HEK293 (cell line): ENCODE data around the gene KRT12.

Source experiments
- CTCF ChIA-PET: fragments of 350-600 bp; formaldehyde crosslinking; extraction: SDS; loops from one replicate; lab custom pipeline; 2021; ENCODE audit warnings: antibody characterized with exemption; lab: Yijun Ruan, JAX
- POLR2A ChIA-PET: fragments of 300-600 bp; formaldehyde crosslinking; extraction: SDS; loops from one replicate; lab custom pipeline; 2020; ENCODE audit warnings: antibody characterized with exemption, inconsistent platforms; lab: Yijun Ruan, JAX
- H3K27ac ChIP-seq: fragments of 200-500 bp; sonication (Bioruptor generic); 2 replicates; pipeline ENCODE4 v1.5.1; 2014; ENCODE audit warnings: low read depth, low read length, control low read depth, inconsistent platforms; ENCODE audit errors: extremely low read depth
- H3K36me3 ChIP-seq, 2 experiments: fragments of 200-500 bp in 1 of 2; sonication (Bioruptor generic) in 1 of 2; 1 replicate in 1 of 2; 2 replicates in 1 of 2; pipeline ENCODE4 v1.5.1; 2014 to 2017; ENCODE audit warnings: inconsistent platforms in 2 of 2, low read length in 2 of 2; ENCODE audit not compliant: control insufficient read depth in 2 of 2, insufficient read depth in 1 of 2
- H3K4me1 ChIP-seq: fragments of 200-500 bp; sonication (Bioruptor generic); 2 replicates; pipeline ENCODE4 v1.5.1; 2014; ENCODE audit warnings: mild to moderate bottlenecking, low read length, inconsistent platforms; ENCODE audit not compliant: control insufficient read depth, insufficient read depth
- H3K4me3 ChIP-seq: 2 replicates; pipeline ENCODE4 v1.5.1; 2011; ENCODE audit warnings: low read depth, mild to moderate bottlenecking, control low read depth, low read length, moderate library complexity
- H3K9me3 ChIP-seq: fragments of 200-500 bp; sonication (Bioruptor generic); 2 replicates; pipeline ENCODE4 v1.5.1; 2014; ENCODE audit warnings: low read depth, low read length, inconsistent platforms; ENCODE audit not compliant: control insufficient read depth, insufficient read depth
- IKZF3 ChIP-seq: fragments of 450-650 bp; IDR thresholded peaks from 2 replicates; pipeline ENCODE4 v1.5.0; 2018; ENCODE audit warnings: missing biosample characterization, mild to moderate bottlenecking, missing genetic modification characterization, moderate library complexity
- PRDM2 ChIP-seq: fragments of 450-650 bp; formaldehyde crosslinking; IDR thresholded peaks from 2 replicates; pipeline ENCODE4 v1.5.1; 2016; ENCODE audit warnings: missing biosample characterization, missing genetic modification characterization, borderline replicate concordance
- ZBTB6 ChIP-seq: fragments of 450-650 bp; formaldehyde crosslinking; IDR thresholded peaks from 2 replicates; pipeline ENCODE4 v1.5.1; 2017; ENCODE audit warnings: missing biosample characterization, missing genetic modification characterization
- ZFP3 ChIP-seq: fragments of 450-650 bp; formaldehyde crosslinking; IDR thresholded peaks from 2 replicates; pipeline ENCODE4 v1.5.1; 2016; ENCODE audit warnings: low read depth, missing biosample characterization, missing genetic modification characterization
- ZFP41 ChIP-seq: fragments of 450-650 bp; formaldehyde crosslinking; IDR thresholded peaks from 2 replicates; pipeline ENCODE4 v1.5.1; 2016; ENCODE audit warnings: missing biosample characterization, missing genetic modification characterization, borderline replicate concordance
- ZFP69B ChIP-seq: fragments of 450-650 bp; formaldehyde crosslinking; IDR thresholded peaks from 2 replicates; pipeline ENCODE4 v1.5.1; 2016; ENCODE audit warnings: missing biosample characterization, missing genetic modification characterization
- ZNF133 ChIP-seq: fragments of 450-650 bp; formaldehyde crosslinking; IDR thresholded peaks from 2 replicates; pipeline ENCODE4 v1.5.1; 2016; ENCODE audit warnings: missing biosample characterization, missing genetic modification characterization
- ZNF202 ChIP-seq: fragments of 450-650 bp; formaldehyde crosslinking; IDR thresholded peaks from 2 replicates; pipeline ENCODE4 v1.5.1; 2016; ENCODE audit warnings: missing biosample characterization, missing genetic modification characterization, borderline replicate concordance
- ZNF274 ChIP-seq, 2 experiments: fragments of 200-500 bp in 1 of 2; fragments of 450-650 bp in 1 of 2; sonication (Bioruptor generic) in 1 of 2; formaldehyde crosslinking in 1 of 2; IDR thresholded peaks; 2 replicates each; pipeline versions ENCODE4 v1.5.1 to v1.6.1; 2014 to 2016; ENCODE audit warnings: borderline replicate concordance in 1 of 2, inconsistent platforms in 1 of 2, low read length in 1 of 2, missing biosample characterization in 1 of 2, missing genetic modification characterization in 1 of 2
- ZNF335 ChIP-seq: fragments of 450-650 bp; formaldehyde crosslinking; conservative IDR thresholded peaks from 2 replicates; pipeline ENCODE4 v1.5.1; 2016; ENCODE audit warnings: missing biosample characterization, missing genetic modification characterization
- ZNF350 ChIP-seq: fragments of 450-650 bp; formaldehyde crosslinking; IDR thresholded peaks from 2 replicates; pipeline ENCODE4 v1.5.0; 2017; ENCODE audit warnings: missing biosample characterization, mild to moderate bottlenecking, missing genetic modification characterization
- ZNF416 ChIP-seq: fragments of 450-650 bp; formaldehyde crosslinking; IDR thresholded peaks from 2 replicates; pipeline ENCODE4 v1.5.1; 2016; ENCODE audit warnings: missing biosample characterization, missing genetic modification characterization
- ZNF501 ChIP-seq: fragments of 450-650 bp; formaldehyde crosslinking; IDR thresholded peaks from 2 replicates; pipeline ENCODE4 v1.5.1; 2016; ENCODE audit warnings: missing biosample characterization, missing genetic modification characterization
- ZNF513 ChIP-seq: fragments of 450-650 bp; IDR thresholded peaks from 2 replicates; pipeline ENCODE4 v1.5.1; 2018; ENCODE audit warnings: missing biosample characterization, missing genetic modification characterization
- ZNF560 ChIP-seq: fragments of 450-650 bp; formaldehyde crosslinking; IDR thresholded peaks from 2 replicates; pipeline ENCODE4 v1.5.1; 2017; ENCODE audit warnings: missing biosample characterization, missing genetic modification characterization, borderline replicate concordance
- ZNF585B ChIP-seq: fragments of 450-650 bp; formaldehyde crosslinking; IDR thresholded peaks from 2 replicates; pipeline ENCODE4 v1.5.1; 2016; ENCODE audit warnings: missing biosample characterization, missing genetic modification characterization
- ZNF596 ChIP-seq: fragments of 450-650 bp; IDR thresholded peaks from 2 replicates; pipeline ENCODE4 v1.5.0; 2018; ENCODE audit warnings: missing biosample characterization, mild to moderate bottlenecking, missing genetic modification characterization, moderate library complexity
- ZNF623 ChIP-seq: fragments of 450-650 bp; formaldehyde crosslinking; IDR thresholded peaks from 2 replicates; pipeline ENCODE4 v1.5.1; 2016; ENCODE audit warnings: missing biosample characterization, missing genetic modification characterization
- ZNF645 ChIP-seq: fragments of 450-650 bp; formaldehyde crosslinking; IDR thresholded peaks from 2 replicates; pipeline ENCODE4; 2016; ENCODE audit warnings: missing biosample characterization, missing genetic modification characterization
- ZNF670 ChIP-seq: fragments of 450-650 bp; formaldehyde crosslinking; IDR thresholded peaks from 2 replicates; pipeline ENCODE4 v1.5.1; 2016; ENCODE audit warnings: missing biosample characterization, missing genetic modification characterization, low read depth
- ZNF830 ChIP-seq: fragments of 450-650 bp; IDR thresholded peaks from 2 replicates; pipeline ENCODE4 v1.5.0; 2018; ENCODE audit warnings: missing biosample characterization, missing genetic modification characterization, low read depth, mild to moderate bottlenecking, moderate library complexity
- ZXDB ChIP-seq: fragments of 450-650 bp; formaldehyde crosslinking; IDR thresholded peaks from 2 replicates; pipeline ENCODE4 v1.5.1; 2016; ENCODE audit warnings: missing biosample characterization, missing genetic modification characterization
- TF ChIP-seq, protein P1 (sequence below): IDR thresholded peaks from 2 replicates; pipeline ENCODE4 v1.6.1; 2011; ENCODE audit warnings: mild to moderate bottlenecking, low read depth, low read length, borderline replicate concordance

The KRT12 gene

DNA sequence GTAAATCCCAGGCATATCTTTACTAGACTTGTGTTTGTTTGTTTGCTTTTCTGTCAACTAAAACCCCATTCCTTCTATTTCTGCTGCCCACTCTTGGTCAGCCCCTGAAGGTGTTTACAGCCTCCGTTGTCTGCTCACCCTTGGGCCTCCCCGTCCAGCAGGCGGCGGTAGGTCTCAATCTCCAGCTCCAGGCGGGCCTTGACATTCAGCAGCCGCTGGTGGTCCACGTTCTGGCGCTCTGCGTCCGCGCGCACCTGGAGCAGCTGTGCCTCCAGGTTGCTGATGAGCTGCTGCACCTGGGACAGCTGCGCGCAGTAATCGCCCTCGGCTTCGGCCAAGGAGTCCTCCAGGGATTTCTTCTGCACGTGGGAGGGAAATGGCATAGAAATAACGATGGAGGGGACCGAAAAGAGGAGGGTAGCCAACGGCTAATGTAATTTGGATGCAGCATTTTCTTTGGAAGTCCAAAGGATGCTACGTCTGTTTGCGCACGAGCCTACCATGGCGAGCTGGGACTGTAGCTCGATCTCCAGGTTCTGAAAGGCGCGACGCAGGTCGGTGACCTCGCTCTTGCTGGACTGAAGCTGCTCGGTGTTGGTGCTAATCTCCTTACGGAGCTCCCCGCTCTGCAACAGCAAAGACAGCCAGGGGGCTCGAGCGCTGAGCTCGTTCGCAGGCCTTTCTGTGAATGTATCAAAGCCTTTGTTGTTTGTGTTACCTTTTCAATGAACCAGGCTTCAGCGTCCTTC is 3.9 kb downstream of the KRT12 start:
- H3K4me1 ChIP-seq: no peaks in the 10 kb centered on the region
- H3K9me3 ChIP-seq: no peaks in the 10 kb centered on the region
- no peaks in the 10 kb centered on the region for H3K36me3 ChIP-seq
- no peak overlapping the region for H3K4me3 ChIP-seq
- ChIA-PET CTCF (interaction anchor here (0.5 to 1.2 kb wide), 2 partner anchors 671 to 802 kb away, joined by 3 to 4 read pairs; no protein-coding TSS in a partner anchor), POLR2A (no interaction called here)
- no peak overlapping the region for H3K27ac ChIP-seq
- TF ChIP-seq ZNF645 (tag by site-specific recombination): no peak
- TF ChIP-seq ZNF335: no peak
- no peak for TF ChIP-seq ZNF596 (tag by site-specific recombination)
- TF ChIP-seq ZBTB6 (tag by site-specific recombination): no peak
- no peak for TF ChIP-seq ZNF501
- TF ChIP-seq ZNF670 (tag by site-specific recombination): no peak
- no peak for TF ChIP-seq ZNF416
- no peak for TF ChIP-seq ZNF830
- TF ChIP-seq ZNF202 (tag by site-specific recombination): no peak
- TF ChIP-seq ZNF274 (IDR thresholded peaks at IDR 0.05; ENCODE audit: low read length): no peak
- no peak for TF ChIP-seq ZNF274 (tag by site-specific recombination; IDR thresholded peaks at IDR 0.05; ENCODE audit: borderline replicate concordance)
- TF ChIP-seq ZFP3: no peak
- TF ChIP-seq ZNF133 (tag by site-specific recombination): no peak
- TF ChIP-seq ZNF513 (tag by site-specific recombination): no peak
- no peak for TF ChIP-seq ZNF350
- TF ChIP-seq, protein P1, sequence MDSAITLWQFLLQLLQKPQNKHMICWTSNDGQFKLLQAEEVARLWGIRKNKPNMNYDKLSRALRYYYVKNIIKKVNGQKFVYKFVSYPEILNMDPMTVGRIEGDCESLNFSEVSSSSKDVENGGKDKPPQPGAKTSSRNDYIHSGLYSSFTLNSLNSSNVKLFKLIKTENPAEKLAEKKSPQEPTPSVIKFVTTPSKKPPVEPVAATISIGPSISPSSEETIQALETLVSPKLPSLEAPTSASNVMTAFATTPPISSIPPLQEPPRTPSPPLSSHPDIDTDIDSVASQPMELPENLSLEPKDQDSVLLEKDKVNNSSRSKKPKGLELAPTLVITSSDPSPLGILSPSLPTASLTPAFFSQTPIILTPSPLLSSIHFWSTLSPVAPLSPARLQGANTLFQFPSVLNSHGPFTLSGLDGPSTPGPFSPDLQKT: no peak

DNA sequence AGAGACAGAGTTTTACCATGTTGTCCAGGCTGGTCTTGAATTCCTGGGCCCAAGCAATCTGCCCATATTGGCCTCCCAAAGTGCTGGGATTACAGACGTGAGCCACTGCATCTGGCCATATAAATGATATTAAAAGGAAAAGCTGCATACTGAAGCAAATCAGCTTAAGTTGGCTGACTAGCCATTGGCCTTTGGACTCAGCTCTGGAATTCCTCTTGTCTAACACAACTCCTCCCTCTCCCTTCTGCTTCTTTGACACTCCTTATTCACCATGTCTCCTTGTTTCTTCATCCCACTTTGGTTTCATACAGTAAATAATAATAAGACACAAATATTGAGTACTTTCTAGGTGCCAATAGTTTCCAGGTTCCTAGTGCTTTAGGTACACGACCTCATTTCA is 7.5 kb downstream of the KRT12 start:
- H3K4me3 ChIP-seq: no peak overlapping the region
- no peak overlapping the region for H3K27ac ChIP-seq
- CTCF ChIA-PET: interaction anchor here (0.6 to 8.2 kb wide), 8 partner anchors 43 to 807 kb away, joined by 3 to 109 read pairs (median 6); no protein-coding TSS in a partner anchor
- POLR2A ChIA-PET: interaction anchor here (1.2 kb wide), 1 partner anchor 803 kb away, joined by 3 read pairs; no protein-coding TSS in a partner anchor
- no peaks in the 10 kb centered on the region for H3K9me3 ChIP-seq
- H3K36me3 ChIP-seq: no peaks in the 10 kb centered on the region
- H3K4me1 ChIP-seq: peaks cover 5% of the 10 kb centered on the region
- TF ChIP-seq IKZF3 (no peak), ZNF623 (tag by site-specific recombination) (no peak), PRDM2 (tag by site-specific recombination) (no peak), ZNF560 (tag by site-specific recombination) (no peak), ZFP69B (tag by site-specific recombination) (no peak), ZXDB (tag by site-specific recombination) (no peak), ZFP41 (no peak), ZNF585B (no peak), ZNF274 (IDR thresholded peaks at IDR 0.05; ENCODE audit: low read length) (no peak), ZNF274 (tag by site-specific recombination; IDR thresholded peaks at IDR 0.05; ENCODE audit: borderline replicate concordance) (no peak)
